Kidney (tissue), 14 donors: ENCODE data around the gene ADAD2. TPM values are rescaled to one million over a fixed set of nuclear protein-coding genes. Genes with fewer than 3 reads are reported as not detected.

Experiments used
- DNase-seq, 5 donors: peaks; one replicate each; pipeline ENCODE4 v3.0.0-alpha.2; 2013 to 2020
- FAIRE-seq: peaks from 2 replicates; lab custom pipeline; 2012; peaks lifted over from hg19 to GRCh38; lab: Jason Lieb, UNC
- H3K27ac ChIP-seq, 2 donors: one replicate each; pipeline ENCODE4 v1.7.0; 2013; ENCODE audit warnings: low read depth in 2 of 2, low read length in 2 of 2, inconsistent platforms in 1 of 2
- H3K27me3 ChIP-seq: one replicate; pipeline ENCODE4 v1.7.1; 2013; ENCODE audit warnings: low read length, inconsistent platforms; ENCODE audit not compliant: control insufficient read depth, insufficient read depth
- H3K36me3 ChIP-seq, 3 donors: one replicate each; pipeline versions ENCODE4 v1.7.0 to v1.7.1; 2013; ENCODE audit warnings: low read length in 3 of 3, control low read depth in 1 of 3, inconsistent platforms in 1 of 3; ENCODE audit not compliant: insufficient read depth in 3 of 3, control insufficient read depth in 2 of 3
- H3K4me1 ChIP-seq, 3 donors: one replicate each; pipeline versions ENCODE4 v1.7.0 to v1.7.1; 2013; ENCODE audit warnings: low read length in 3 of 3, inconsistent platforms in 1 of 3, low read depth in 1 of 3; ENCODE audit not compliant: control insufficient read depth in 2 of 3, insufficient read depth in 2 of 3
- H3K4me3 ChIP-seq, 3 donors: one replicate each; pipeline versions ENCODE4 v1.7.0 to v1.8.1; 2013; ENCODE audit warnings: low read length in 3 of 3, control low read depth in 1 of 3, inconsistent platforms in 1 of 3
- H3K9ac ChIP-seq, 3 donors: one replicate each; pipeline versions ENCODE4 v1.7.0 to v1.7.1; 2013; ENCODE audit warnings: low read length in 3 of 3, control low read depth in 1 of 3, inconsistent platforms in 1 of 3
- H3K9me3 ChIP-seq, 3 donors: one replicate each; pipeline versions ENCODE4 v1.7.0 to v1.7.1; 2013; ENCODE audit warnings: low read length in 3 of 3, control low read depth in 1 of 3, inconsistent platforms in 1 of 3; ENCODE audit not compliant: control insufficient read depth in 2 of 3, insufficient read depth in 1 of 3
- intact Hi-C: fragments of 100-400 bp; cut with DNase I; formaldehyde crosslinking; loops from one replicate; pipeline ENCODE4 v1.11.1; 2022
- polyA plus RNA-seq: library from polyadenylated mRNA; stranded (reverse); fragments of 350-450 nt; fragmentation: Illumina TruSeq; extraction: RNeasy Lipid Tissue Mini Kit (QIAGEN cat#74804); gene quantifications from one replicate; pipeline ENCODE4 v1.2.3, GENCODE V29; 2014; ENCODE audit warnings: low read depth, low replicate concordance; ENCODE audit not compliant: insufficient read depth
- total RNA-seq: library from RNA; stranded (reverse); fragmentation: NEBNext Ultra II Directional; extraction: Animal tissue kit (Norgen Biotek cat#: 25700); gene quantifications from one replicate; pipeline ENCODE4 v1.2.1, GENCODE V29; 2021
- TF ChIP-seq, protein P1 (sequence below): IDR thresholded peaks from 3 replicates; pipeline ENCODE4 v1.5.1; 2012; ENCODE audit warnings: mild to moderate bottlenecking, moderate library complexity, borderline replicate concordance; ENCODE audit not compliant: insufficient read depth; ENCODE audit errors: extremely low read depth
- donor health status: control.
- donor health status: control.
- donor health status: control.
- donor health status: control.
- donor health status: control.
- donor health status: DM: yes; HTN: yes; CAD: no.
- donor health status: Normal renal cell carcinoma (clear cell type).

ADAD2 gene
- total and polyA plus RNA-seq, 2 donors from 2014 or later: 0.72 to 0.80 TPM

DNA sequence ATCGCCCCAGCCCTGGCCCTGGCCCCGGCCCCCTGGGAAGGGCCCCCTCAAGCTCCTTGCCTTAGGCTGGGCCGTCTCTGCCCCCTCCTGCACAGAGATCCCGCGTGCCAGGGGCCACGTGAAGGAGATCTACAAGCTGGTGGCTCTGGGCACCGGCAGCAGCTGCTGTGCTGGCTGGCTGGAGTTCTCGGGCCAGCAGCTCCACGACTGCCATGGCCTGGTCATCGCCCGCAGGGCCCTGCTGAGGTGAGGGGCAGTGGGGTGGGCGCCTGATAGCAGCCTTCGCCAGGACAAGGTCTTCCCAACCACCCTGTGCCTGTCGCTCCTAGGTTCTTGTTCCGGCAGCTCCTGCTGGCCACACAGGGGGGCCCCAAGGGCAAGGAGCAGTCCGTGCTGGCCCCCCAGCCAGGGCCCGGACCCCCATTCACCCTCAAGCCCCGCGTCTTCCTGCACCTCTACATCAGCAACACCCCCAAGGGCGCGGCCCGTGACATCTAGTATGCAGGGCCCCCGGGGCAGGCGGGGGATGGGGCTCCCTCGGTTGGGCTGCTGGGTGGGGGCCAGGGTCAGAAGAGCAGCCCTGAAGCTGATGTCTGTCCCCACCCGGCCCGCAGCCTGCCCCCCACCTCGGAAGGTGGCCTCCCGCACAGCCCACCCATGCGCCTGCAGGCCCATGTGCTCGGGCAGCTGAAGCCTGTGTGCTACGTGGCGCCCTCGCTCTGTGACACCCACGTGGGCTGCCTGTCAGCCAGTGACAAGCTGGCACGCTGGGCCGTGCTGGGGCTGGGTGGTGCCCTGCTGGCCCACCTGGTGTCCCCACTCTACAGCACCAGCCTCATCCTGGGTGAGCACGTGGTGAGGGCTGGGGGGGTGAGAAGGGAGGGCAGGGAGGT, 4.5 kb downstream of the ADAD2 start:
- no peaks in the 10 kb centered on the region for H3K4me1 ChIP-seq
- peak in 1 of 5 donors; percentile 74 for DNase-seq
- intact Hi-C loops: no loop called here
- no peak overlapping the region for H3K27ac ChIP-seq
- no peaks in the 10 kb centered on the region for H3K27me3 ChIP-seq
- H3K36me3 ChIP-seq: no peaks in the 10 kb centered on the region
- H3K9me3 ChIP-seq: no peaks in the 10 kb centered on the region
- TF ChIP-seq, protein P1, sequence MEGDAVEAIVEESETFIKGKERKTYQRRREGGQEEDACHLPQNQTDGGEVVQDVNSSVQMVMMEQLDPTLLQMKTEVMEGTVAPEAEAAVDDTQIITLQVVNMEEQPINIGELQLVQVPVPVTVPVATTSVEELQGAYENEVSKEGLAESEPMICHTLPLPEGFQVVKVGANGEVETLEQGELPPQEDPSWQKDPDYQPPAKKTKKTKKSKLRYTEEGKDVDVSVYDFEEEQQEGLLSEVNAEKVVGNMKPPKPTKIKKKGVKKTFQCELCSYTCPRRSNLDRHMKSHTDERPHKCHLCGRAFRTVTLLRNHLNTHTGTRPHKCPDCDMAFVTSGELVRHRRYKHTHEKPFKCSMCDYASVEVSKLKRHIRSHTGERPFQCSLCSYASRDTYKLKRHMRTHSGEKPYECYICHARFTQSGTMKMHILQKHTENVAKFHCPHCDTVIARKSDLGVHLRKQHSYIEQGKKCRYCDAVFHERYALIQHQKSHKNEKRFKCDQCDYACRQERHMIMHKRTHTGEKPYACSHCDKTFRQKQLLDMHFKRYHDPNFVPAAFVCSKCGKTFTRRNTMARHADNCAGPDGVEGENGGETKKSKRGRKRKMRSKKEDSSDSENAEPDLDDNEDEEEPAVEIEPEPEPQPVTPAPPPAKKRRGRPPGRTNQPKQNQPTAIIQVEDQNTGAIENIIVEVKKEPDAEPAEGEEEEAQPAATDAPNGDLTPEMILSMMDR: no peak
- H3K4me3 ChIP-seq: no peak overlapping the region
- H3K9ac ChIP-seq: no peak overlapping the region
- FAIRE-seq: no peak

DNA sequence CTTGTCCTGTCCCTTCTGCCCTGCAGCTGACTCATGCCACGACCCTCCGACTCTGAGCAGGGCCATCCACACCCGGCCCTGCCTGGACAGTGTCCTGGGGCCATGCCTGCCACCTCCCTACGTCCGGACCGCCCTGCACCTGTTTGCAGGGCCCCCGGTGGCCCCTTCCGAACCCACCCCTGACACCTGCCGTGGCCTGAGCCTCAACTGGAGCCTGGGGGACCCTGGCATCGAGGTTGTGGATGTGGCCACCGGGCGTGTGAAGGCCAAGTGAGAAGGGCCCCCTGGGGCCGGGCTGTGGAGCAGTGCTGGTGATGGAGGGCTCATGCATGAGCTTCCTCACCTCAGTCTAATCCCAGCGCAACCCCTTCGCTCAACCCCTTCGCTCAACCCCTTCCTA, 5.1 kb downstream of the ADAD2 start:
- Histone ChIP-seq H3K9me3 (no peaks in the 10 kb centered on the region), H3K4me3 (no peak overlapping the region), H3K27ac (no peak overlapping the region), H3K27me3 (no peaks in the 10 kb centered on the region), H3K4me1 (no peaks in the 10 kb centered on the region), H3K36me3 (no peaks in the 10 kb centered on the region), H3K9ac (no peak overlapping the region)
- intact Hi-C loops: no loop called here
- TF ChIP-seq, protein P1: no peak
- DNase-seq: no peak
- no peak for FAIRE-seq

DNA sequence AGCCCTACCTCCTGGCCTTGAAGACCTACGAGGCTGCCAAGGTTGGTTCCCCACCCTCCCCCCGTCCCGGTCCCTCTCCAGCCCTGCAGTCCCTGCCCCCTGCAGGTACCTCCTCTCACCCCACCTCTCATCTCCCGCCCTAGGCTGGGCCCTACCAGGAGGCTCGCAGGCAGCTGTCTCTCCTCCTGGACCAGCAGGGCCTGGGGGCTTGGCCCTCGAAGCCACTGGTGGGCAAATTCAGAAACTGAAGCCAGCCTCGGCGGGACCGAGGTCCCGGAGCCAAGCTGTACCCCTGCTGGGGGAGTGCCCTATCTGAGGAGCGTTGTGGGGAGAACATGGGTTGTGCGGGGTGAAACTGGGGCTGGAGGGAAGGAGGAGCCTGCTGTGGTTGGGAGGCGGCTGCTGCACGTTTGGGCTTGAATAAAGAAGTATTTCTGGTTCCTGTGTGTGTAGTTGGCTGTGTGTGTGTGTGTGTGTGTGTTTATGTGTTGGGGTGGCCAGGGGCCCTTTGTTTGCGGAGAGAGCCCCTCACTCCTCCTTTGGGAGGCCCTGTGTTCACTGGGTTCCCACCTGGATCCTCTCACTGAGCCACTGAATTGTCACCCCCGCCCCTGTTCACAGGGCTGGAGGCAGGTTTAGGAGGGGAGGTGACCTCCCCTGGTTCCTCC, 5.9 kb downstream of the ADAD2 start:
- Histone ChIP-seq H3K4me3 (no peak overlapping the region), H3K27me3 (no peaks in the 10 kb centered on the region), H3K4me1 (no peaks in the 10 kb centered on the region), H3K36me3 (no peaks in the 10 kb centered on the region), H3K9ac (no peak overlapping the region), H3K9me3 (no peaks in the 10 kb centered on the region), H3K27ac (no peak overlapping the region)
- FAIRE-seq (no peak), DNase-seq (peak in 1 of 5 donors; percentile 37)
- TF ChIP-seq, protein P1: no peak
- intact Hi-C loops: no loop called here
